B cell (primary cell): ENCODE data around the gene CATSPERZ.
A peak's percentile ranks its signal among the peaks of the same experiment; 100 is the strongest.

Source experiments
- CTCF ChIP-seq: fragments of 200-600 bp; IDR thresholded peaks from one replicate; pipeline ENCODE4 v1.8.0; 2022; ENCODE audit warnings: antibody characterized with exemption, mild to moderate bottlenecking
- EZH2 ChIP-seq: IDR thresholded peaks from 2 replicates; pipeline ENCODE4 v1.6.1; 2012; ENCODE audit warnings: borderline replicate concordance, low read depth, mild to moderate bottlenecking, moderate library complexity, low read length; ENCODE audit not compliant: insufficient read depth, poor library complexity, severe bottlenecking

DNA sequence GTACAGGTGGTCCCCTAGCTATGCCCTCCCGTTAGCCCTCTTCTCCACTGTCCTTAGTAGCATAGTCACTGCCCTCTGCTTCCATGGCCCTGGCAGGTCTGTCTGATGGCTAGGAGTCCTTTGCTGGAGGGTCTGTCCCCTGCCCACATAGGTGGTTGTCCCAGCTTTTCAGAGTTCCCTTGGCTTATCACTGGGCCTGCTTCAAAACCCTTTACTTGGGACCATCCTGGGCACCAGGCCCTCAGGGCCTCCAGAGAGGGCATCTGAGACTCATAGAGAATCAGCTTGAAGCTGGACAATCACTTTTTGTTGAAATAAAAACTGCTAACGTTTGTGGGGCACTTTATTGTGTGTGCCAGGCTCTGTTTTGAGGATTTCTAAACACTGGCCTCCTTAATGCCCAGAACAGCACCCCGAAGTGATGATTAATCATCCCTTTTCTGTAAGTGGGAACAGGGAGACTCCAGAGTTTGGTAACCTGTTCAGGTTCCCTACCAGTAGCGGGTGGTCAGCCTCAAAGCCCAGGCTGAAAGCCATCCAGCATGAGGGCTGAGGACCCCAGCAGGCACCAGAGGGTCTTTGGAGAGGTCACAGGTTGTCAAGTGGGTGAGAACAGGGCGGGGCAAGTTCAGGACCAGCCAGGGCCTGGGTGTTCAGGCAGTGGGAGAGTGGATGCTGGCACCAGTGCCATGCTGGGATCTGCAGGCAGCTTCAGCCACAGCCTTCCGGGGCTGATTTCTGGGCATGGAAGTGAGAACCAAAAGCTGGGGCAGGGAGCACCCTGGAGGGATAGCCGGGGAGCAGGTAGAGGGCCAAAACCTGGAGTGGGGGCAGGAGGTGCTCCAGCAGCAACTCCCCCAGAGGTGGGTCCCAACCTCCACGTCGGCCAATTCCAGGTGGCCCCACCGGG lies 9.6 kb upstream of the CATSPERZ start:
- no peak for TF ChIP-seq CTCF
- peak; percentile 48 for TF ChIP-seq EZH2
